Globus pallidus (tissue), 1 donor: Measurements from ENCODE around the gene POU4F3.
"Not testable (repeated sequence)": the region's sequence is repeated elsewhere in the genome, so short reads cannot be mapped to it uniquely, and the experiment has no call there.

ENCODE experiments used
- DNase-seq: peaks from one replicate; pipeline ENCODE4 v3.0.0-alpha.2; 2015; ENCODE audit warnings: low spot score

POU4F3 gene, protein sequence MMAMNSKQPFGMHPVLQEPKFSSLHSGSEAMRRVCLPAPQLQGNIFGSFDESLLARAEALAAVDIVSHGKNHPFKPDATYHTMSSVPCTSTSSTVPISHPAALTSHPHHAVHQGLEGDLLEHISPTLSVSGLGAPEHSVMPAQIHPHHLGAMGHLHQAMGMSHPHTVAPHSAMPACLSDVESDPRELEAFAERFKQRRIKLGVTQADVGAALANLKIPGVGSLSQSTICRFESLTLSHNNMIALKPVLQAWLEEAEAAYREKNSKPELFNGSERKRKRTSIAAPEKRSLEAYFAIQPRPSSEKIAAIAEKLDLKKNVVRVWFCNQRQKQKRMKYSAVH

DNA sequence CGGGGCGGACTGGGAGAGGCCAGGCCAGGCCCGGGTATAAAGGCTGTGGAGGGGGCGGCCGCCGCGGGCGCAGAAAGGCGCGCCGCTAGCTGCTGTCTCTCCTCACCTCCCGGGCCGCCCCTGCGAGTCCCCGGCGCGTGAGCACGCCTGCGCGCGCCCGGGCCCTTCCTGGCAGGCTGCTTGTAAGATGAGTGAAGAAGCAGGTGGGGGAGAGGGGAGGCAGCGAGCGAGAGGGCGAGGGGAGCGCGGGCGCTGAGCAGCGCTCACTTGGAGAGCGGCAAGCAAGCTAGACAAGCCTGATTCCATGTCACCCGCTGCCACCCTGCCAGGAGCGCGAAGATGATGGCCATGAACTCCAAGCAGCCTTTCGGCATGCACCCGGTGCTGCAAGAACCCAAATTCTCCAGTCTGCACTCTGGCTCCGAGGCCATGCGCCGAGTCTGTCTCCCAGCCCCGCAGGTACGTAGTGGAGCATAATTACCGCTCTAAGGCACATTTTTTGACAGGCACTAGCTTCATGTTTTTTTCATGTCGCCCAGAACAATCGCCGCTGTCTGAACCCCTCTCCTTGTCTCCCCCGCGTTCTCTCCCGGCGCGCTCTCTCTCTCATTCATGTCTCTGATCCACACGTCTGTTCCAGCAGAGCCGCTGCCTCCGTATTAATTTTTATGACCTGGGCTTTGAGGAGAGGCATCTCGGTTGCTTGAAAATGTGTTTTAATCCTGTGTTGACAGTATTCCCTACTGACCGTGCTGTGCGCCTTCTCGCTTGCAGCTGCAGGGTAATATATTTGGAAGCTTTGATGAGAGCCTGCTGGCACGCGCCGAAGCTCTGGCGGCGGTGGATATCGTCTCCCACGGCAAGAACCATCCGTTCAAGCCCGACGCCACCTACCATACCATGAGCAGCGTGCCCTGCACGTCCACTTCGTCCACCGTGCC is at the start of gene POU4F3:
TSS of gene POU4F3 (plus strand) at position 66 of the 941 bp plus-strand sequence. CDS start at position 340, 274 bp downstream.
- no peak for DNase-seq

DNA sequence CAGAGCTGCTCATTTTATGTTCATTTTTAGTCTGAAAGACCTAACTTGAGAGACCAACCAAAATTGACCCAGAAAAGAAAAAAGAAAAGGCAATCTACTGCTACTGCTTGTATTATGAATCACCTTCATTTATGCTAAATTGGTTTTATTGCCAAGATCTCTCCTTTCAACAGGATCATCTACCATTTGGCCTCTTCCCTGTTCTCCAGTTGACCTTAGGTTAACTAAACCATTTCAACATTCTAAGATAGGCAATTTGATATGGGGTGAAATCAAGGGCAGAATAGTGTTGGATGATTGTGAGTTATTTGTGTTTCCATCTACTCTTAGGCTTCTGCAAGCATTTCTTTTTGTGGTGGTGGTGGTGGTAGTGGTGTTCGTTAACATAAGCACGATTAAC is 48.3 kb upstream of the POU4F3 start:
- no peak for DNase-seq

DNA sequence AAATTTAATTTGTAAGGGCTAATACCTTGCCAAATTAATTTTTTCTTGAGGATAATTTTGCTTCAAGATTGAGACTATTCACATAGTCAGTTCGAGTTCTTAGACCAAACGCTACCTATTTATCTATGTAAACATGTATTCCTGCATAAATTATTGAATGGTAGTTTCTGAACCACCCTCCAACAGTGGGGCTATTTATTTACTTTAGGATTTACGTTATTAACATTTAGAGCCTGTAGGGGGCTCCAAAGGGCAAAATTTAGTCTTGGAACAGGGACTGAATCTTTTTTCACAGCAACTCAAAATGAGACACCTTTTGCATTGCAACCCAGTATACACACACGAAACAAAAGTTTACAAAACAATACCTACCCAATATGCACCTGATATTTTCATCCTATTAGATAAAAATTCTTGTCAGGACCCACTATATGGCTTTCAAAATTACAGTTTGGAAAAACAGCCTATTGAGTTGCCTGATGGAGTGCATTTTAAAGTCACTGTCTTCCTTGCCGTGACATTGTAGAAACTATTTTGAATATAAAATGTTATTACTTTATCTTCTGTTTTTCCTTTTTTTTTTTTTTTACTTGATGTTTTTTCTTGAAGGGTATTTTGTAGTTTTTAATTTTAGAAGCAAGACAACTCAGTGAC is 47.1 kb upstream of the POU4F3 start:
- DNase-seq = peak; percentile 38

DNA sequence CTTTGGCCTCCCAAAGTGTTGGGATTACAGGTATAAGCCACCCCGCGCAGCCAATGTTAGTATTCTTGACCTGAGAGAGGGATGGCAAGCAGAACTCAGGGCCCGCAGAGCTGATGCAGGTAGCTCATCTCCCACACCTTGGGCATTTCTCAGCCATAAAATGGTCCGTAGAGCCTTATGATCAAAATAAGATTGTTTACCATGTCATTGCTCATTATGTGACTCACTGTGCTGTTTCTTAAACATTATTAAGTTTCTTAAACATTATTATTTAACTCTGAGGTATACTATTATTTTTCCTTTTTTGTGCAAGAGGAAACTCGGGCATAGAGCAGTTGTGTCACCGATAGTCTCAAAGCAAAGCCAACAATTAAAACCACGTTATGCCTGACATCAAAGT is 42.4 kb upstream of the POU4F3 start:
- DNase-seq = no peak

DNA sequence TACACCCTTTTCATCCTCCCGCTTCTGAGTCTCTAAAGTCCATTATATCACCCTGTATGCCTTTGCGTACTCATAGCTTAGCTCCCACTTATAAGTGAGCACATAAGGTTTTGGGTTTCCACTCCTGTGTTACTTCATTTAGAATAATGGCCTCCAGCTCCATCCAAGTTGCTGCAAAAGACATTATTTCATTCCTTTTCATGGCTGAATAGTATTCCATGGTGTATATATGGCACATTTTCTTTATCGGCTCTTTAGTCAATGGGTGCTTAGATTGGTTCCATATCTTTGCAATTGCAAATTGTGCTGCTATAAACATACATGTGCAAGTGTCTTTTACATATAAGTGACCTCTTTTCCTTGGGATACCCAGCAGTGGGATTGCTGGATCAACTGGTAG is 39.7 kb upstream of the POU4F3 start:
- not testable (repeated sequence) for DNase-seq

DNA sequence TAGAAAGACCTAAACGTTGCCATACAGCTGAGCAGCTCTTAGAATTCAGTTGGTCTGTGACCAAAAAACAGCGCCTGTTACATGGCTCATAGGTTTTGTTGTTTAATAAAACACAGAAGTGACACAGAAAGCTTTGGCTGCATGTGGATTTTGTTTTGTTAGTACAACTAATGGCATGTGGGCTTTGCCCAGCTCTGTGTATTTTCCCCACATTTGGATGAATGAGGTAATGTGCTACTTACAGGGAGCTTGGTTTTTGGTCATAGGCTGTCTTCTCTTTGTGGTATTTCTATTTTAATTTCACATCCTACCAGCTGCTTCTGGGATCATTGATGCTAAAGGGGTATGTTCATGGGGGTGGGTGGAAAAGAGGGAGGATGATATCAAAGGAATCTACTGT is 37.0 kb upstream of the POU4F3 start:
- DNase-seq = no peak

DNA sequence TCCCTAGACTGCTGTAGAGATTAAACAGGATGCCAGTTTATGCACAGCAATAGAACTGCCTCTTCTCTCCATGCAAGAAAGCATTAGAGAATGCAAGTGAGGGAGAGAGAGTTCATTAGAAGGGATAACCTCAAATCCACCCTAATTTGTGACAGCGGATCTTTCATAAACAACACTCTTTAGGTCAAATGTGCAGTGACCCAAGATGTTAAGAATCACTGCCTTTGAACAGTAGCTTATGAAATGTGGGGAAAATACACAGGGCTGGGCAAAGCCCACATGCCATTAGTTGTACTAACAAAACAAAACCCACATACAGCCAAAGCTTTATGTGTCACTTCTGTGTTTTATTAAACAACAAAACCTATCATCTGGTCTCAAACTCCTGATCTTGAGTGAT is 36.2 kb upstream of the POU4F3 start:
- no peak for DNase-seq

DNA sequence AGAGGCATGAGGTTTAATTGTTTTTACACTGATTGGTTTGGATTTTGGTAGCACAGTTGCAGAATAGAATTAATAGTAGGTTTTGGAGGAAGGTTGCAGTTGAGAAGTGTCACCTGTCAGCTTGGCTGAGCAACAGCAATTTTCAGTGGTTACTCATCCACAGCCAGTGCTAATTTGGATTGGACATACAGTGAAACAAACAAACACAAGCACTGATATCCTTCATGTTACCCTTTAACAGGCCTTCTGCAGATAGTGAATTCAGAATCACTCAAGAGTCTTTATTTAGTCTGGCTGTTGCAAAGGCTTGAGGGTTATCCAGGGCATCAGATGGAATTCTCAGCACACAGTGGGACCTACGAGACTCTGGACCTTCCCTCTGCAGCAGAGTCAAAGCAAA is 31.8 kb upstream of the POU4F3 start:
- DNase-seq = no peak

DNA sequence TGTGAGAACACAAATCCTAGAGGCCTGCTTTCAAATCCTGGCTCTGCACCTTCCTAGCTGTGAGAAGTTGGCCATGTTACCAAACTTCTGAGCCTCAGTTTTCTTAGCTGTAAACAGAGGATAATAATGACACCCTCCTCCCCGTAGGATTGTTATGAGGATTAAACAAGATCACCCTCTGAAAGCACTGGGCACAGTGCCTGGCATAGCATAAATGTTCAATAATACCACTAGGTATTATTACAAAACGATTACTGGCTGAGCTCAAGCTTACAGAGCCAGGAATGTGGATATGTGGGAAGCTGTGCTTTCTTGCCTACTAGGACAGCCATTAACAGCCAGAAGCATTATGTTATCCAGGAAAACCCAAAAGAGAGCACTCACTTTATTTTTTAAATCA is 30.8 kb upstream of the POU4F3 start:
- no peak for DNase-seq

DNA sequence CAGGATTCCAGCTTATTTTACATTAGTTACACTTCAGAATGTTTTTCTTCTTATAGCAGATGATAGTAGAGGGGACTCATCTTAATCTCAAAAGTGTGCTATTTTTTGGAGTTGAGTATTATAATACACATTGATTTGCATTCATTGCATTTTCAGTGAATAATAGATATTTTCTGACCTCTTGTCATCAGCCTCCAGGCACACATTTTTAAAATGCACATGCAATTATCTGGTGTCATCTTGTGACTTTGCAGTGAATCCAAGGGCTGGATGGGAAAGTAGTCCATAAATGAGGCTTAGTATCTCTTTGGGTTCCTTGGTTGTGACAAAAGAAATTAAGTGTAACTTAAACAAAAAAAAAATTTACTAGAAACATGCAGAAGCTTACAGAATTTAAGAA is 28.1 kb upstream of the POU4F3 start:
- DNase-seq = no peak

DNA sequence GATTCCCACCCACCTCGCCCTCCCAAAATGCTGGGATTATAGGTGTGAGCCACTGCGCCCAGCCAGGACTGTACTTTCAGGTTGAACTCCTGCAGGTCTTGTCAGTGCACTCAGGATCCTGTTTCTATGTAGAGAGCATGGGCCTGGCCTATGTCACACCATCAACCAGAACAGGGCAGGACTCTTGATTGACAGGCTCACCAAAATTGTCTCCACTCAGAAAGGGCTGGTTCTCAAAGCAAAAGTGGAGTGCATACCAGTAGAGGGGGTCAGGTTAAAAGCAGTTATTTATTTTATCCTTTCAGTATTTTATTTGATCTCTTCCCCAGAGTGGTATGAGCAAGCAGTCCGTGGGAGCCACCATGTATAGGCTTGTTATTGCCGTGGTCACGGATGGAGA is 27.4 kb upstream of the POU4F3 start:
- DNase-seq = no peak

DNA sequence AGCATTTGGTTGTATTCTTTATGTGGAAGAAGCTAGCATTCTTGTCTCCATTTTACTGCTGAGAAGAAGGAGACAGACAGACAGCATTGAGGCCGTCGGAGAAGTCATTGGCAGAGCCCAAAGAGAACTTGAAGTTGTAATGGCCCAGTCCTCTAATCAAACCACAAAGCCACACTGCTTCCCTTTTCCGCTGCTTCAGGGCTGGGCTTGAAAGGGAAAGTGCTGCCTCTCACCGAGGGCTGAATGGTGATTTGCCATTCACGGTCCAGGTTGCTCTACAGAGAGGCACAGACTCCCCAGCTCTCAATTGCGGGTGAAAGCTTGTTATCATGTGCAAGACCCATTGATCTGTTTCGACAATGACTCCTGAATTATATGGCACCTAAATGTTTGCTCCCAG is 25.6 kb upstream of the POU4F3 start:
- DNase-seq = no peak

DNA sequence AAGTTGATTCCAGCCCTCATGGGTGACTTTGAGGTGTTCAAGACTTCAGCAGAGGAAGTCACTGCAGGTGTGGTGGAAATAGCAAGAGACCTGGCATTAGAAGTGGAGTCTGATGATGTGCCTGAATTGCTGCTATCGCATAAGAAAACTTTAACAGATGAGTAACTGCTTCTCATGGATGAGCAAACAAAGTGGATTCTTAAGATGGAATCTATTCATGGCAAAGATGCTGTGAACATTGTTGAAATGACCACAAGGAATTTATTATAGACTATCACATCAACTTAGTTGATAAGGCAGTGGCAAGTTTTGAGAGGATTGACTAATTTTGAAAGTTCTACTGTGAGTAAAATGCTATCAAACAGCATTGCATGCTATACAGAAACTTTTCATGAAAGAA is 17.1 kb upstream of the POU4F3 start:
- no peak for DNase-seq

DNA sequence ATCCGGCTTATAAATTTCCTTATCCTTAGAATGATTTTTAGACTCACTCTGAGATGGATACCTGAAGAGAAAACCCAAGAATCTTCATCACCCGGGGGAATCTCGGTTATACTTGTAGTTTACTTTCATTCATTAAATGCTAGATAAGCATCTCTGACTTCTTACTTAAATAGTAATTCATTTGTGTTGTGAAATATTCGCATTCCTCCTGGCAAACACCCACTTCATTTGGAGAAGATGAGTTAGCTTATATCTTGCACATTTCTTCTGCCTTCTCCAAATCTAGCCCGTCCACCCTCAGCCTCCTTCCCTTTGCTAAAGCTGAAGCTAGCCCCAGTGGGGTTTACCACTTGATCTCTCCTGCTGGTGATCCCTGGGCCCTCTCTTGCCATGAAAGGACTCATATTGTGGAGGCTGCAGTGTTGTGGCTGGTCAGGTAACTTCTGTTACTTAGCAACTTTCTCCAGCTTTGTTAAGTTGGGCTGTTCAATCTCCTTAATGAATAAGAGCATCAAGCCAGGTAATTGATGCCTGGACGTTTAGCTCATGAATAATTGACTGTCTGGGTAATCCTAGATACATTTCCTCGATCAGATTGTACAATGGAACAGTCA is 11.3 kb upstream of the POU4F3 start:
- no peak for DNase-seq

DNA sequence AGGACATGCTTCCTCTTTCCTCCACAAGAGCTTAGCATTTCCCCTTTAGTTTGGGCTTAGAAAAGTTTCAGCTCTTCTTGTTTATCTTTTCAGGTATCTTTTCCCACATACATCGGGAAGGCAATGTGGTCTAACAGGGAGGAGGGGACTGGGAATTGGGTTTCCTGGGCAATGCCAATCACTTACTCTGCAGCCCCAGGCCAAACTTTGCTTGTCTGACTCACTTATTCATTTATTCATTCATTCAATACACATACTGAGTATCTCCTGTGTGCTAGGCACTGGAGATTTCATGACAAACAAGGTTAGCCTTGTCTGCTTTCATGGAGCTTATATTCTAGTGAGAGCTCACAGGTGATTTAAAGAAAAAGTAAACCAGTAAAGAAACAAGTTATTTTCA is 10.7 kb upstream of the POU4F3 start:
- no peak for DNase-seq

DNA sequence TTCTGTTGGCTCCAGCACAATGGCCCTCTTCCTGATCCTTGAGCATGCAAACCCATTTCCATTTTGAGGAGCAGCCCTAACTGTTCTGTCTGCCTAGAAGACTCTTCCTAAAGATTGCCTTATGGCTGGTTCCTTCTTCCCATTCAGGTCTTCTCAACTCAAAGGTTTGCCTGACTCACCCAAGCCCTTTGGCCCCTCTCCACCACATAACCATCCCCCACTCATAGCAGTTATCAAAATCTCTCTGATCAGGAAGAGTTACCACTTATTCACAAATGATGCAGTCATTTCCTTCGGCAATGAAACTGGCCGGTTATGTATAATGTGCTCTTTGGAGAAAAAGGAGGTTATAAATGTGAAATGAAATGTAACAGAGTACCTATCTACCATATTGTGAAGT is 8.9 kb upstream of the POU4F3 start:
- no peak for DNase-seq

DNA sequence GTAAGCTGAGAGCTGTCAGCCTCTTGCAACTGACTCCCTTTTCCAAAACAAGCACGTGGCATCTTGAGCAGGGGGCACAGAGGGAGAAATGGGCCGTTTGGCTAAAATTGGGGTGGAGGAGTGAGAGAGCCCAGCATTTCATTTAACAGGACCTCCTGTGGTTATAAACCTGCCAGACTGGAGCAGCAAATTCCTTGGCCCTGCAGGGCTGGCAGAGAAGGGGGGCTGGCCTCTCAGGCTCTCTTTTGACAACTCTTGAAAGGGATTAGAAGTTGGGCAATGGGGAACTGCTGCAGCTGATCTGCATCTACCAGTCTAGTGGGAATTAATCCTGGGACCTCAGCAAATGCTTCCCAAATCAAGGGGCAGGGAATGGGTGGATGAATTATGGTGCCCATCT is 7.2 kb upstream of the POU4F3 start:
- DNase-seq = no peak

DNA sequence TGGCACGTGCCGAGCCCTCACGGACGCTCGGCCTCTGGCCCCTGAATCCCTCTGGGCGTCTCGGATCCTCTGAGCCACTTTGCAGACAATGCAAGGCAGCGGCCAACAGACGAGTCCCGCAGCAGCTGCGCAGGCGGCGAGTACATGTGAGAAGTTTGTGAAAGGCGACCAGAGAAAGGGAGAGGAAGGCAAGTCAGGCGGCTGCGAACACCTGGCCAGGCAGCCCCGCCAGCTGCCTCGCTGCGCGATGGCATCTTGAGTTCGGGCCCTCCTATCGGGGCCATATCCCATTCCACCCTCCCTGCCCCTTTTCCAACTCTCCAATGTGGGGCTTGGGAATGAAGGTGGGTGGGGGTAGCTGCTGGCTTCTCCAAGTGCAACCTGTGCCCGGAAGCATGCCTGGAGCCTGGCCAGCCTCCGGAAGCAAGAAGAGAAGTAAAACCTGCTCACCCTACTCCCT is 4.5 kb upstream of the POU4F3 start:
- DNase-seq = no peak

DNA sequence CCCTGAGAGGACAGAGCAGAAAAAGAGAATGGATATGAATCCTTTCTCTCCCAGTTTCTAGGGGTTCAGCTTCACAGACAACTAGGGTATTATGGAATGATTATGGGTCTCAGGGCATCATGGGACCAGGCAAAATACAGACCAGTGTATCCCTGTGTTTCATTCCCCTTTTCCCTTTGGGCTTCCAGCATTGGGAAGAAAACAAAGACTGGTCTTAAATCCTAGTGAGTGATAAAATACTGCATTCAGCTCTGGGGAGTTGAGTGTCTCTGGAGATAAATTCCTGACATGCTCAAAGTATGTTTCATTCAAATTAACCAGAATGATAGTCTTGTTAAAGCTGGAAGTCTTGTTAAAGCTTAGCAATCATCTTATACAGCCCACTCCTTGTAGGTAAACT is 2.4 kb upstream of the POU4F3 start:
- no peak for DNase-seq

DNA sequence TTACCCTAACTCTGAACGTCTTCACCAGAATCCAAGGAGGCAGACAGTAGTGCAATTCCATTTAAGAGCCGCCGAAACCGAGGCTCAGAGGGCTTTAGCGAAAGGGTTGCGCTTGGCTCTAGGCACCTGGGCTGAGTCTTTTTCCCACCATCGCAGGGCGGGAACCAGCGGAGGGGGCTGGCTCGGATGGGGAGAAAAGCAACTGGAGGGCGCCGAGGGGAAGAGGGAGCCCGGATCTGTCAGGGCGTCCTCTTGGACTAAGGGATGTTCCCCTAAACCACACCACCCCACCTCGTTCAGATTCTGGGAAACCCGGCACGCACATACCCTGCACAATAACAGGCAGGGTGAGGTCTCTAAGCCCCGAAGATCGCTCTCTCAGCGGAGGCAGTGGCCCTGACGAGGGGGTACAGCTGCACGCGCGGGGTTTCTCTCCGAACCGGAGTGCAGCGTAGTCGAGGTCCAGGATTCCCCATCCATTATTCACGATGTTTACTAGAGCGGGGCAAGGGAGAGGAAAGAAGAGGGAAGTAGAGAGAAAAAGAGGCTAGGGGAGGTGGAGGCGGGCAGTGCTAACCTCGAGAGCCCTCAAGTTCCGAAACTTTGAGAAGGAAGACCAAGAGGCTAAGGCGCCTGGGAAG is 1.3 kb upstream of the POU4F3 start:
- no peak for DNase-seq

DNA sequence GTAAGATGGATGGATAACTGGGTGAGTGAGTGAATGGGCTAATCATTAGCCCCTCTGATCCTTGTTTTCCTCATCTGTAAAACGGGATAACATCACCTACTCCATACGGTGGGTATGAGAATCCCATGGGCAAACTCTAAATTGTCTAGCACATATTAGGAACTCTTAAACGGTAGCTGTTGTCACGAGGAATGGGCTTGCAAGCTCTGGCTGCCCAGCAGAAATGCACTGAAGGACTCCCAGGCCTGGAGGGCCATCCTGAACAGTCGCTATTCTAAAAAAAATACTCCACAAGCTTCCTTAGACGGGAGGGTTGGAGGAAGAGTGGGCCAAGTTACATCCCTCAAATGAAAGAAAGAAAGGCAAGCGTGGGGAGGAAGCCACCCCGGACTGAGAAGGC is 711 bp upstream of the POU4F3 start:
- no peak for DNase-seq
